ENCODE results near the gene PLCL2. TPM values are rescaled to one million over a fixed set of nuclear protein-coding genes. Genes with fewer than 3 reads are reported as not detected.

PLCL2 gene
- total RNA-seq, 3 donors from 2014 or later (not counting 1 experiment from before 2014, with no cell fraction given): 71.5 to 94.9 (median 84.7) TPM

GRCh38 chr3:17006132-17006852, 121.5 kb downstream of the PLCL2 start:
- peaks cover 8% of the 10 kb centered on the region for H3K36me3 Mint-ChIP-seq
- DNase-seq: peak in 1 of 2 donors; percentile 19
- peaks cover 75 to 83% of the 10 kb centered on the region in 2 donors for H3K4me1 Mint-ChIP-seq
- intact Hi-C loops (cut with micrococcal nuclease): no loop called here
- H3K27me3 Mint-ChIP-seq (ENCODE audit: low read depth in 2 of 2): no peaks in the 10 kb centered on the region
- Histone ChIP-seq H3K9me3 (ENCODE audit: control insufficient read depth, insufficient read depth, low read length) (no peaks in the 10 kb centered on the region), H3K36me3 (ENCODE audit: control insufficient read depth, insufficient read depth, low read length) (peaks cover 17% of the 10 kb centered on the region), H3K4me1 (ENCODE audit: control insufficient read depth, insufficient read depth, low read length) (peaks cover 21% of the 10 kb centered on the region), H3K27ac (ENCODE audit: low read length) (peak overlapping the region; percentile 24), H3K4me3 (ENCODE audit: low read length) (no peak overlapping the region), H3K27me3 (ENCODE audit: control insufficient read depth, insufficient read depth, low read length) (no peaks in the 10 kb centered on the region)
- peak overlapping the region; percentile 69 to 87 for H3K27ac Mint-ChIP-seq
- H3K4me3 Mint-ChIP-seq: peak overlapping the region; percentile 25
- no peak for TF ChIP-seq CTCF (IDR thresholded peaks at IDR 0.05)
- peaks cover 0 to 4% of the 10 kb centered on the region in 2 donors for H3K9me3 Mint-ChIP-seq
- ATAC-seq: peak; percentile 52 to 79 (median 67)
- 51% methylated on average over 2 of the region's 2 CpGs for WGBS (ENCODE audit: insufficient coverage)

- H3K36me3 ChIP-seq (ENCODE audit: control insufficient read depth, insufficient read depth, low read length): peaks cover 26% of the 10 kb centered on the region
- Mint-ChIP-seq H3K4me1 (peaks cover 68 to 73% of the 10 kb centered on the region in 2 donors), H3K27ac (peak overlapping the region; percentile 69 to 87)
These were observed 122.5 kb downstream of the PLCL2 start for GRCh38 chr3:17007284-17007683.

GRCh38 chr3:17009826-17010225, 125.1 kb downstream of the PLCL2 start:
- Mint-ChIP-seq H3K36me3 (peaks cover 8% of the 10 kb centered on the region), H3K4me3 (no peak overlapping the region), H3K27me3 (ENCODE audit: low read depth in 2 of 2) (no peaks in the 10 kb centered on the region), H3K27ac (peak overlapping the region in 1 of 2 donors; percentile 42), H3K4me1 (peaks cover 62 to 66% of the 10 kb centered on the region in 2 donors), H3K9me3 (no peaks in the 10 kb centered on the region)
- Histone ChIP-seq H3K4me1 (ENCODE audit: control insufficient read depth, insufficient read depth, low read length) (peaks cover 16% of the 10 kb centered on the region), H3K4me3 (ENCODE audit: low read length) (no peak overlapping the region), H3K36me3 (ENCODE audit: control insufficient read depth, insufficient read depth, low read length) (peaks cover 40% of the 10 kb centered on the region), H3K27ac (ENCODE audit: low read length) (no peak overlapping the region), H3K27me3 (ENCODE audit: control insufficient read depth, insufficient read depth, low read length) (no peaks in the 10 kb centered on the region), H3K9me3 (ENCODE audit: control insufficient read depth, insufficient read depth, low read length) (no peaks in the 10 kb centered on the region)
- ATAC-seq (no peak), DNase-seq (no peak)
- TF ChIP-seq CTCF (IDR thresholded peaks at IDR 0.05): no peak
- intact Hi-C loops (cut with micrococcal nuclease): no loop called here
- 98% methylated on average over 5 of the region's 5 CpGs for WGBS (ENCODE audit: insufficient coverage)

More at GRCh38 chr3:17007284-17007683, 122.5 kb downstream of the PLCL2 start:
- no peaks in the 10 kb centered on the region for H3K9me3 ChIP-seq (ENCODE audit: control insufficient read depth, insufficient read depth, low read length)
- Mint-ChIP-seq H3K9me3 (no peaks in the 10 kb centered on the region), H3K4me3 (no peak overlapping the region), H3K36me3 (peaks cover 8% of the 10 kb centered on the region), H3K27me3 (ENCODE audit: low read depth in 2 of 2) (no peaks in the 10 kb centered on the region)
- H3K4me3 ChIP-seq (ENCODE audit: low read length): no peak overlapping the region
- ATAC-seq (no peak), DNase-seq (no peak)
- intact Hi-C loops (cut with micrococcal nuclease): no loop called here
- H3K27me3 ChIP-seq (ENCODE audit: control insufficient read depth, insufficient read depth, low read length): no peaks in the 10 kb centered on the region
- no peak overlapping the region for H3K27ac ChIP-seq (ENCODE audit: low read length)
- no peak for TF ChIP-seq CTCF (IDR thresholded peaks at IDR 0.05)
- H3K4me1 ChIP-seq (ENCODE audit: control insufficient read depth, insufficient read depth, low read length): peaks cover 21% of the 10 kb centered on the region
- 100% methylated on average over 1 of the region's 1 CpG for WGBS (ENCODE audit: insufficient coverage)
